Panc1 (cell line): ENCODE data around the gene ENOX1. TPM values are rescaled to one million over a fixed set of nuclear protein-coding genes. Genes with fewer than 3 reads are reported as not detected.

Source experiments
- ATAC-seq: fragments of 200-7000 bp; cut with Tn5 transposase; 2 replicates; pipeline ENCODE4 v1.9.1; 2020; ENCODE audit warnings: mild to moderate bottlenecking, moderate library complexity
- BruUV-seq: library from RNA; stranded (reverse); fragments of 400-500 nt; replicated peaks from 2 replicates; lab custom pipeline; 2021; lab: Mats Ljungman, UMichigan
- CTCF ChIA-PET: fragments of 300-600 bp; sonication (Branson Sonifier 250); formaldehyde crosslinking; loops from one replicate; lab custom pipeline; 2022; ENCODE audit warnings: antibody characterized with exemption; lab: Charles Lee
- POLR2A ChIA-PET: fragments of 300-600 bp; sonication (Branson Sonifier 250); formaldehyde crosslinking; loops from one replicate; lab custom pipeline; 2022; ENCODE audit warnings: antibody characterized with exemption; lab: Charles Lee
- DNase-seq: peaks from one replicate; pipeline ENCODE4 v3.0.0-alpha.2; 2010; ENCODE audit warnings: low read depth, low spot score
- H3K27ac ChIP-seq: 2 replicates; pipeline ENCODE4 v1.5.1; 2011; ENCODE audit warnings: mild to moderate bottlenecking, low read length, inconsistent platforms
- H3K27me3 ChIP-seq: fragments of 200-500 bp; sonication (Bioruptor generic); 2 replicates; pipeline ENCODE4 v1.6.0; 2014; ENCODE audit warnings: low read length, inconsistent platforms; ENCODE audit not compliant: control insufficient read depth, insufficient read depth
- H3K36me3 ChIP-seq: fragments of 200-500 bp; sonication (Bioruptor generic); 2 replicates; pipeline ENCODE4 v1.5.1; 2014; ENCODE audit warnings: inconsistent platforms, mild to moderate bottlenecking, low read length, moderate library complexity; ENCODE audit not compliant: control insufficient read depth, insufficient read depth
- H3K4me1 ChIP-seq: 2 replicates; pipeline ENCODE4 v1.5.1; 2011; ENCODE audit warnings: inconsistent platforms, mild to moderate bottlenecking, low read length, moderate library complexity; ENCODE audit not compliant: control insufficient read depth, insufficient read depth
- H3K4me3 ChIP-seq, 2 experiments: 2 replicates each; pipeline ENCODE4 v1.5.1; 2011 to 2012; ENCODE audit warnings: low read depth in 2 of 2, low read length in 2 of 2, mild to moderate bottlenecking in 2 of 2, inconsistent platforms in 1 of 2, moderate library complexity in 1 of 2
- H3K9me3 ChIP-seq: fragments of 200-500 bp; sonication (Bioruptor generic); 2 replicates; pipeline ENCODE4 v1.5.1; 2014; ENCODE audit warnings: low read depth, mild to moderate bottlenecking, inconsistent platforms, low read length, moderate library complexity; ENCODE audit not compliant: control insufficient read depth, insufficient read depth
- POLR2AphosphoS5 ChIP-seq: IDR thresholded peaks from 2 replicates; pipeline ENCODE4 v1.6.1; 2012; ENCODE audit warnings: mild to moderate bottlenecking, low read depth, low read length, moderate library complexity
- REST ChIP-seq, 2 experiments: IDR thresholded peaks; 2 replicates each; pipeline ENCODE4 v1.6.1; 2011 to 2012; ENCODE audit warnings: low read depth in 2 of 2, control low read depth in 1 of 2, low read length in 1 of 2, mild to moderate bottlenecking in 1 of 2, moderate library complexity in 1 of 2; ENCODE audit not compliant: insufficient read depth in 1 of 2
- SIN3A ChIP-seq: IDR thresholded peaks from 2 replicates; pipeline ENCODE4 v1.6.1; 2012; ENCODE audit warnings: low read depth, mild to moderate bottlenecking, low read length, moderate library complexity, borderline replicate concordance; ENCODE audit not compliant: insufficient read depth
- TCF7L2 ChIP-seq: IDR thresholded peaks from 2 replicates; pipeline ENCODE4 v1.6.1; 2011; ENCODE audit warnings: mild to moderate bottlenecking, low read depth, low read length, inconsistent platforms
- in situ Hi-C: cut with HindIII; loops from 2 replicates; pipeline ENCODE4 v1.10.0; 2016; ENCODE audit warnings: low sequenced_read_pairs, low pct_unique_long_range_greater_than_20kb
- intact Hi-C: fragments of 100-400 bp; cut with micrococcal nuclease; formaldehyde crosslinking; loops from one replicate; pipeline ENCODE4 v1.10.0; 2022; ENCODE audit not compliant: unreplicated experiment
- total RNA-seq: library from RNA; stranded (reverse); gene quantifications from one replicate; pipeline ENCODE4 v1.2.1, GENCODE V29; 2021; ENCODE audit not compliant: unreplicated experiment
- TF ChIP-seq, protein P1 (sequence below): fragments of 450-650 bp; IDR thresholded peaks from 2 replicates; pipeline ENCODE4 v1.5.1; 2017; ENCODE audit warnings: mild to moderate bottlenecking

Gene ENOX1
- total RNA-seq, 1 experiment from 2014 or later: 0.23 TPM

DNA sequence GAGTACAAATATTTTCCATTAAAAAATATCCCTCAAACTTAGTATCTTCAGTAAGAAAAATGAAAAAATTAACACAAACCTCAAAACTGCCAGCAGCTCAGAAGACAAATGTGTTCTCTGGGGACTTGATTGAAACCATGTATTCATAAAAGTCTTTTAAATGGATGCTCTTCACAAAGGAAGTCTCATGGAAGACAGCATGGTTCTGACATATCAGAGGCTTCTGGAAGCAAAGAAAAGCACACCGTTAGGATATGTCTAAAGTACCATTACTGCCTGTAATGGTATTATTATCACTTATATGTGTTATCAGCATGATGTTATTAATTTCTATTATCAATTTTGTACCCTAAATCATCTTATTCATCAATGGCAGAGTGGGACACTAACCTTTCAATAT lies 302.8 kb downstream of the ENOX1 start:
- intact Hi-C loops: no loop called here
- H3K4me3 ChIP-seq: no peak overlapping the region
- no TSS peak for BruUV-seq
- no peak for ATAC-seq
- DNase-seq: no peak
- no peaks in the 10 kb centered on the region for H3K36me3 ChIP-seq
- CTCF ChIA-PET: no interaction called here
- POLR2A ChIA-PET: no interaction called here
- in situ Hi-C loops: no loop called here
- H3K27me3 ChIP-seq: no peaks in the 10 kb centered on the region
- no peaks in the 10 kb centered on the region for H3K9me3 ChIP-seq
- TF ChIP-seq, protein P1, sequence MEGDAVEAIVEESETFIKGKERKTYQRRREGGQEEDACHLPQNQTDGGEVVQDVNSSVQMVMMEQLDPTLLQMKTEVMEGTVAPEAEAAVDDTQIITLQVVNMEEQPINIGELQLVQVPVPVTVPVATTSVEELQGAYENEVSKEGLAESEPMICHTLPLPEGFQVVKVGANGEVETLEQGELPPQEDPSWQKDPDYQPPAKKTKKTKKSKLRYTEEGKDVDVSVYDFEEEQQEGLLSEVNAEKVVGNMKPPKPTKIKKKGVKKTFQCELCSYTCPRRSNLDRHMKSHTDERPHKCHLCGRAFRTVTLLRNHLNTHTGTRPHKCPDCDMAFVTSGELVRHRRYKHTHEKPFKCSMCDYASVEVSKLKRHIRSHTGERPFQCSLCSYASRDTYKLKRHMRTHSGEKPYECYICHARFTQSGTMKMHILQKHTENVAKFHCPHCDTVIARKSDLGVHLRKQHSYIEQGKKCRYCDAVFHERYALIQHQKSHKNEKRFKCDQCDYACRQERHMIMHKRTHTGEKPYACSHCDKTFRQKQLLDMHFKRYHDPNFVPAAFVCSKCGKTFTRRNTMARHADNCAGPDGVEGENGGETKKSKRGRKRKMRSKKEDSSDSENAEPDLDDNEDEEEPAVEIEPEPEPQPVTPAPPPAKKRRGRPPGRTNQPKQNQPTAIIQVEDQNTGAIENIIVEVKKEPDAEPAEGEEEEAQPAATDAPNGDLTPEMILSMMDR: no peak
- TF ChIP-seq REST (IDR thresholded peaks at IDR 0.05; ENCODE audit: insufficient read depth in 1 of 2, low read depth in 2 of 2, low read length in 1 of 2) (no peak), SIN3A (no peak), TCF7L2 (no peak), POLR2AphosphoS5 (no peak)
- no peak overlapping the region for H3K27ac ChIP-seq
- H3K4me1 ChIP-seq: no peaks in the 10 kb centered on the region

- Histone ChIP-seq H3K27me3 (no peaks in the 10 kb centered on the region), H3K27ac (no peak overlapping the region), H3K9me3 (no peaks in the 10 kb centered on the region), H3K4me3 (no peak overlapping the region), H3K36me3 (no peaks in the 10 kb centered on the region), H3K4me1 (no peaks in the 10 kb centered on the region)
- in situ Hi-C loops: no loop called here
- TF ChIP-seq REST (IDR thresholded peaks at IDR 0.05; ENCODE audit: insufficient read depth in 1 of 2, low read depth in 2 of 2, low read length in 1 of 2) (no peak), SIN3A (no peak), TCF7L2 (no peak)
- TF ChIP-seq, protein P1: no peak
- intact Hi-C loops: no loop called here
- CTCF ChIA-PET: no interaction called here
- BruUV-seq: no TSS peak
- POLR2A ChIA-PET: no interaction called here
- ATAC-seq (no peak), DNase-seq (no peak)
Observed at GRCh38 chr13:43482641-43483040, 304.1 kb downstream of the ENOX1 start.
